NCI-H1092 treated with DMSO at 0.1 percent for 48 hours (cell line): ENCODE measurements around the gene POLQ.
"Not testable (repeated sequence)": the region's sequence is repeated elsewhere in the genome, so short reads cannot be mapped to it uniquely, and the experiment has no call there.

ENCODE experiments used
- DNase-seq: peaks from one replicate; lab custom pipeline; 2025; lab: John Stamatoyannopoulos, UW

POLQ gene

DNA sequence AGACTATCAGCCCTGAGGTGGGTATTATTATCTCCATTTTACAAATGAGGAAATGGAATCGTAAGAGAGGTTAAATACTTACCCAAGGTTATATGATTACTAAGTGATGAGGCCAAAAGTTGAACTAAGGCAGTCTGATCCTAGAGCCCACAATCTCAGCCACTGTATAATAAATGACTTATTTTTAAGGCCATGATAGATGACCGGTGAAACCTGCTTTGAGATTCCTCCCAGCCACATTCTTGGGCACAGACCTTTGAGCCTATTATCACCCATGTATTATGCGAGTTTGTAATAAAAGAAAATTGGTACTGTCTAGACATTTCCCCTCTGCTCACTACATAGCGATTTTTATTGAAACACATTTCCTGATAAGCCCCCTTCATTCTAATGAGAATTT lies 37.4 kb downstream of the POLQ start:
- DNase-seq, result no peak

DNA sequence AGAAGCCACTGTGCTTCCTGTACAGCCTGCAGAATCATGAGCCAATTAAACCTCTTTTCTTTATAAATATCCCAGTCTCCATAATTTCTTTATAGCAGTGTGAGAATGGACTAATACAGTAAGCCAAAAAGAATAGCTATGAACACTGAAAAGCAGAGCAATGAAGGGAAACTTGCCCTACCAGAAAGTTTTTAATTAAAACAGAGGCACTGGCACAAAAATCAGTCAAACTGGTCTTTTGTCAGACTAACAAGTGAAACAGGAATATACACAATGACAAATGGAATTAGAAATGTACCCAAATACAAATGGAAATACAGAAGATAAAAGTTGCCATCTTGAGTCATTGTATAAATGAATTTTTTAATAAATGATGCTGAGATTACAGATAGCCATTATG lies 40.5 kb downstream of the POLQ start:
- DNase-seq, result no peak

DNA sequence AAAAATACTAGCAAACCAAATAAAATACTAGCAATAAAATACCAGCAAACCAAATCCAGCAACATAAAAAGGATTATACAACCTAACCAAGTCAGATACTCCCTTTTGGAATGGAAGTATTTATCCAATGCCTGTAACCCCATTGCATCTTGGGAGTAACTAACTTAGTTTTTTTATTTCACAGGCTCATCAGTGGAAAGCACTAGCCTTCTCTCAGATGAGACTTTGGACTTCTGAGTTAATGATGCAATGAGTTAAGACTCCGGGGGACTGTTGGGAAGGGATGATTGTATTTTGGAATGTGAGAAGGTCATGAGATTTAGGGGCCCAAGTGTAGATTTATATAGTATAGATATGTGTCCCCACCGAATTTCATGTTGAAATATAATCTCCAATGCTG lies 41.2 kb downstream of the POLQ start:
- no peak for DNase-seq

DNA sequence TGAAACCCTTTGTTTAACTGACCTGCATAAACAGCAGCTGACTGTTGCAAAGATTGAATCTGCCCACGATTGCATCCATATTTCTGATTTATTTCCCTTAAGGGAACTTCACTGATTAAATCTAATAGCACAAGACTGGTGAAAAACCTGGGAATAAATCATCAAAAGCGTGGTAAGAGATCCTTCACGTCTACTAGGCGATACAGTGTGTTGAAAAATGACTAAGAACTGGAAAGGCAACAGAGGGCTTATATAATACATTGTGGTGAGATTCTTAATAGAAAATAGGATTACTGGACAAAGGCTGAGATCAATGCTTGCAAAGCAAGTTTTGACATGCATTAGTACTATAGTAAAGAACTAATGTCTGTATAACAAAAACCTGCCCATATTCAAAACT lies 49.0 kb downstream of the POLQ start:
- DNase-seq, result no peak

DNA sequence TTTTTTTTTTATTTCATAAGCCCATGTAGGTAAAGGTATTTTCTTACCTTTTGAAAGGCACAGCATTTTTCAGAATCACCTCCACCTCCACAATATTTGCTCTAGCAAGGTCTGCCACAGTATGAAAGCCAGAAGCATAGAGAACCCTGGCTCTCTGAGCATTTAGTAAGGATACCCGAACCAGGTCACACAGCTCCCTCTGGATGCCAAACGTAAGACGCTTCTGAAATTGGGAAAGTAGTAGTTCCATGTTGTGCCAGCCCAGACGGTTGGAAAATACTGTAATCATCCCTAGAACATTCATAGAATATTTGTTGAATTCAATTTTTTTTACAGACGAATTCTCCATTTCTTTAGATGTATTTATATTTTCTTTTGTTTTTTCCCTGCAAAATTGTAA lies 52.4 kb downstream of the POLQ start:
- DNase-seq, result no peak

DNA sequence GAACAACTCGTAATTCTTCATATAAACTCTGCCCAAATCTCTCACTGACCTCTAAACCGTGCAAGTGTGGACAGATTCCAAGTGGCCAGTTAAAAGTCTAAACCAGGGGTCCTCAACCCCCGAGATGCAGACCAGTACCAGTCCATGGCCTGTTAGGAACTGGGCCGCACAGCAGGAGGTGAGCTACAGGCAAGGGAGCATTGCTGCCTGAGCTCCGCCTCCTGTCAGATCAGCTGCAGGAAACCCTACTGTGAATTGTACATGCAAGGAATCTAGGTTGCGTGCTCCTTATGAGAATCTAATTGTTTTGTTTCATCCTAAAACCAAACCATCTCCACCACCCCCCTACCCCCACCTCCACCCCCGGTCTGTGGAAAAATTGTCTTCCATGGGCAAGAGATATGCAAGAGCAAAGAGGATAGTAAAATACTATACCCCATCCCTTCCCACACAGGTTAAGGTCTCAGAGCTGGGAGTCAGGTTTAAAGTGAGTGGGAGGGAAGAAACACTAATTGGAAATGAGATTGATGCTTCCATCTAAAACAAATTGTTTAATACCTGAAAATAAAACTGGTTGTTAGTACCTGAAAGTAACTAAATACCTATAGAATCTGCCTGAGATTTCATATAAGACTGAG lies 54.0 kb downstream of the POLQ start:
- no peak for DNase-seq

DNA sequence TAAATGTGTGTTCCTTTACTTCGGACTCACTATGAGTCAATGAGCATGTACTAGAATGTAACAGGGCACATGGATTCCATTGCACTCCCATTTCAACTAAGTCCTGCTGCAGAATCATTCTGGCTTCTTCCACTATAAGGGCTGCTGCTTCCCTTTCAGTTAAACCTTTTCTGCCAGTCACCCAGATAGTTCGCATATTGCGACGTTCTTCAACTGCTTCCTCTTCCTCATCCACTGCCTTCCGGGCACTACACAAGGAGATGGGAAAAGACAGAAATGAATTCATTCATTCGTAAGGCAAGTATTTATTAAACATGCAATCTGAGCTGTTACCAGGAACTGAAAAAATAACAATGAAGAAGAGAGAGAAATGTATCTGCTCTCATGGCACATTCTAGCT lies 55.6 kb downstream of the POLQ start:
- DNase-seq, result no peak

DNA sequence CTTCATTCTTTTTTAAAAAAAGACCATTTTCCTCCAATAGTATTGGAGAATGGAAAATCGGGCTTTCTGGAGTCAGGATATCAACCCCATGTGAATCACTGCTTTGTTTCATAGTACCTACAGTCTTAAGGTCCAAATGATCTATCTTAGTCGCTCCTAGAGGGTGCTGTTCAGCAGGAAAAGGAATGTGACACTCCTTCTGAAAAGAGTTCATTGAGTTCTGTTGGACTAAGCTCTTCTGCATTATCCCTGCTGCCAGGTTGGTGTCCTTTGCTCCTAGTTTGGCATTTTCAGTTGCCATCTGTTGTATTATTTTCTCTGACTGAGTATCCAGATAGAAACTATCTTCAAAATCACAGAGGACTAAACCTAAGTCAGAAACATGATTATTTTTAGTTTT lies 57.2 kb downstream of the POLQ start:
- DNase-seq, result no peak

DNA sequence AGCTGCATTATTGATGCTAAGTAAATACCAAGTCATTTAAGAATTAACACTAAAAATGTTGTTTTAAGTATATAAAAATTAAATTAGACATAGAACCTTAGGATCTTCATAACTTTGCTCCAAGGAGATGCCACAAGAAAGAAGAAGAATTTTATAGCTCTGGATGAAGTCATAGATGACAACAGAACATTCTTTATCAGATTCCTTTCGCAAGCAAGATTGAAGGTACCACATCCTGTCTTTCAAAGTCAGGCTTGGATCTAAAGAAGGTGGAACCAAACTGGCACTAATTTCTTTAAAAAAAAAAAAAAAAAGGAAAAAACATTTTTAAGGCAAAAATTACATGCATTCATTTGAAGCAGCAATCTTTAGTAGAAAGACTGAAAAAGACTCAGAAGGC lies 62.5 kb downstream of the POLQ start:
- DNase-seq, result no peak

DNA sequence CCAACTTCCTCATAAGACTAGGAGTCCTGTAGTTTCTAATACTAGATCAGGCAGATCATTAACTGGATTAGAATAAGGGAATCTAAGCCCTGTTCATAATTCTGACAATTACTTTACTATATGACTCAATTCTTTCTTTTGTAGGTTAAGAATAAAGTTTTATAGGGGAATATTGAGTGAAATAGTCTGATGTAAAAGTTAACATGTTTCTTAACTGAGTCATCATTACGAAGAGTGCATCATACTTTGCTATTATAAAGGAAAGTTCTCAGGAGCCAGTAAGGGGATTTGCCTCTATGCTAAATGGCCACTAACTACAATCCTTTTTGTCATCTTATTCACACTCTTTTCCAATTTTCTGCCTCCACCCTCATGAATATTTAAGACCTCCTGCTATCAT lies 63.1 kb downstream of the POLQ start:
- DNase-seq, result no peak

DNA sequence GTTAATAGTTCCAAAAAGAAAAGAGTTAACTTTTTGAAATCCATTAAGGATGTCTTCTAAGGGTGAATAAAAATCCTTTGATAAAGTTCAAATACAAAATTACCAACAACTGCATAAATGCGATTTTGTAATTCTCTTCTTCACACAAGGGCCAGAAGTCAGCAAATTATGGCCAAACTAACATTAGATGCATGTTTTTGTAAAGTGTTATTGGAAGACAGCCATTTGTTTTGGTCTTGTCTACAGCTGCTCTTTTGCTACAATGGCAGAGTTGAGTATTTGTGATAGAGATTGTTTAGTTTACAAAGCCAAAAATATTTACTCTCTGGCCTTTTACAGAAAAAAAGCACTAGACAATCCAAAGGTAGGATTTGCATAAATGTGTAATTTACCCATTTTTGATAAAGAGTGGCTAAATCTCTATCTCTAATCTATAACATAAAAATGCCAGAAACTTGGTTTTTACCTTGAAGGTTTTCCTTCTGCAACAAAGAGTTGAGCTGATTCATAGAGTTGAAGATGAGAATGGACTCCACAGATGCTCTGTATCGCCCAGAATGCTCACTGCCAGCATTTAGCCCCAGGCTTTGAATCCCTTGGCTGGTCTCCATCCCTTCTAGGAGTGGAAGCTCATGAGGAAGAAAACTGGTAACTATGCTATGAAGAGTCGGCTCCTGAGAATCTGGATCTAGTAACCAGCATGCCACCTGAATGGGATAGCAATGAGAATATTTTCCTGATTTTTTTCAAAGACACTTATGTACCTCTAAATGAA lies 64.5 kb downstream of the POLQ start:
- no peak for DNase-seq

DNA sequence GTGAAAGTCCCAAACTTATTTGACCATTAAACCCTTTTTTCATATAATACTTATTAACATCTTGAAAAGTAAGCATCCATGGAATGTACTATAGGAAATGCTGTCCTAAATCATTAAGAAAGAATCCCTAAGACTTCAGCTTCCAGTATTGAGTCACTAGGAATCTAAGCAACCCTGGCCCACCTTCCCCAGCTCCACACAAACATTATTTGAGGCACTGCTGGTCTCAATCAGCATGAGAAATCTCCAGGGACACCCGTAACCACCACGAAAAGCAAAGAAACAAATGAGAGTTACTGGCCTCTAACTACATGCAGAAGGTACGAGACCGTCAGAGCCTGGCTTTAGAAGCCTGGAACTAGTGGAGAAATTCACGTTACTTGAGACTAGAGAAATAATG lies 68.2 kb downstream of the POLQ start:
- no peak for DNase-seq

DNA sequence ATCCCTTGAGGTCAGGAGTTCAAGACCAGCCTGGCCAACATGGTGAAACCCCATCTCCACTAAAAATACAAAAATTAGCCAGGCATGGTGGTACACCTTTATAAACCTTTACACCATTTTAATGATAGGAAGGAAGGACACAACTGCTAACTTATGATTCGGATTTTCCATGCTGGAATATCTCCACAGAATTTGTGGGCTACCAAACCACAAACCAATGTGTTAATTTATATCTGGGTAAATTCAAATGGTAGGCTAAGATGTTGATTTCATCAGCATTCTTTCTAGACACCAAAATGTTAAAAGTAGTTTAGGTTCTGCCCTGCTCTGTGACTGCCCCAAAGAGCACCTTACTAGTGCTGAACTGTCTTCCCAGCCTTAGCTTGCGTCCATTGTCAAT lies 72.8 kb downstream of the POLQ start:
- DNase-seq, result no peak

DNA sequence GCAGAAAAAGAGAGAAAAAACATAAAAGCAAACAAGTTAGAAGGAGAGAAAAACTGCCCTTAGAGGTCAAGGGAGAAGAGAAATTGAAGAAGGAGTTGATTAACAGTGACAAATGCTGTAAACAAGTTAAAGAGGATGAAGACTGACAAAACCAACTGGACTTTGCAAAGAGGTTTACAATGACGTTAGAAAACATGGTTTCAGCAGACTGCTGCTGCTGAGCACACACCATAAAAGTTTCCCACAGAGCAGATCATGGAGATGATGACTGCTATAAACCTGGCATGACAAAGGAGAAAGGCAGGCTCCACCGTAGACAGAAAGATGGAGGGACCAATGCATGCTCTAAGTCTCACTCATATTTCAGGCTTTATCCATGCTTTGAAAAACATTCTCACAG lies 78.7 kb downstream of the POLQ start:
- no peak for DNase-seq

DNA sequence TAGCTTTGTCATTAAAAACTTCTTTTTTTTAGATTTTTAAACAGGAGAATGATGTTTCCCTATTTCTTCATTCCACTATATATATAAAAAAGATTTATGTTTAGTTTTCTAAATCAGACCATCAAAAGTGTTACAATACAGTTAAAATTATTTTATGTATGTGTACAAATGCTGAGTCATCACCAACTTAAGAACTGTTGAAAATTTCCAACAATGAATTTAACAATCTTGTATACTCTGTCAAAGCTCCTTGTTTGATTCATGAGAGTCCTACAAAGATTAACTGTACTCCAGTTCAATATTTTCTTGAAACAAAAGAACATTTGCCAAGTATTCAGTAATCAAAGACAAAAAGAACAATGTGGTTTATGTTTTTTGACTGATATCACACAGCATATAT lies 82.0 kb downstream of the POLQ start:
- DNase-seq, result no peak

DNA sequence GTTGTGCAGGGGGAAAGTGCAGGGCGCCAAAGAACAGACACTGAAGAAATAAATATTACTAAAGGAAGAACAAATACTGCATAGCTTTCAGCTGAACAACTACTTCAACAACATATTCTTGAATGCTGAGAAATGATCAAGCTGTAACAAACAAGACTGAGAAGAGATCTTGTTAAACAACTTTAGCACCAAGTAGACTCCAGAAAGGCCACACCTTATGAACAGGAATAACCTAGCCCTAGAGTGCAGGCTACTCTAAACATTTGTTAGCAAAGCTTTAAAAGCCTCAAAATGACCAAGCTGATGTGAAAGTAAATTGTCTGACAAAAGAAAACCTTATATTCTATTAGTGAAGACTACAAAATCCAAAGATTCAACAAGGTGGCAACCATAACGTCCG lies 83.2 kb downstream of the POLQ start:
- no peak for DNase-seq

DNA sequence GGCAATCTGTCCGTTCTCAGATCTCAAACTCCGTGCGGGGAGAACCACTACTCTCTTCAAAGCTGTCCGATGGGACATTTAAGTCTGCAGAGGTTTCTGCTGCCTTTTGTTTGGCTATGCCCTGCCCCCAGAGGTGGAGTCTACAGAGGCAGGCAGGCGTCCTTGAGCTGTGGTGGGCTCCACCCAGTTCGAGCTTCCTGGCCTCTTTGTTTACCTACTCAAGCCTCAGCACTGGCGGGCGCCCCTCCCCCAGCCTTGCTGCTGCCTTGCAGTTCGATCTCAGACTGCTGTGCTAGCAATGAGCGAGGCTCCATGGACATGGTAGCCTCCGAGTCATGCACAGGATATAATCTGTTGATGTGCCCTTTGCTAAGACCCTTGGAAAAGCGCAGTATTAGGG lies 94.0 kb downstream of the POLQ start:
- DNase-seq, result not testable (repeated sequence)

DNA sequence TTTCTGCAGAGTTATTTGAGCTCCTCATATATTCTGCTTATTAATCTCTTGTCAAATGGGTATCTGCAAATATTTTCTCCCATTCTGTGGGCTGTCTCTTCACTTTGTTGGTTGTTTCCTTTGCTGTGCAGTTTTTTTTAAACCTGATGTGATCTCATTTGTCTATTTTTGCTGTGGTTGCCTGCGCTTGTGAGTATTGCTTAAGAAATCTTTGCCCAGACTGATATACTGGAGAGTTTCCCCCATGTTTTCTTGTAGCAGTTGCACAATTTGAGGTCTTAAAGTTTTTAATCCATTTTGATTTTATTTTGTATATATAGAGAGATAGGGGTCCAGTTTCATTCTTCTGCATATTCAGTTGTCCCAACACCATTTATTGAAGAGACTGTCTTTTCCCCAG lies 102.3 kb downstream of the POLQ start:
- DNase-seq, result no peak

DNA sequence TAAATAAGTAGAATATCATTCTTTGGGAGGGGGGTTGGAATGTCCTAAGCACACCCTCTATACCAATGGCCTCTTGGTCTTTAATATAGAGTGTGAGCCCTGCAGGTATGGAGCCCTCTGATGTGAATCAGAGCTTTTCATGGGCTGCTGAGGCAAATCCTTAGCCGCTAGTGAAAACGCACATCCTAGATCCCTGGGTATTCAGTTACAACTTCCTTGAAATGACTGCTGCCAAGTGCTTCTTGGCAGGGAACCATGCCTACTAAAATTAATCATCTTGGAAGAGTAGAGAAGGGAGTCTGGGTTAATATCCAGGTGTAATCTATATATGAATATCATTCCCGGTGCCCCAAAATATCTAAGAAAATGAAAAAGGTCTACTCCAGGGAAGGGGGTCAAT lies 109.1 kb downstream of the POLQ start:
- DNase-seq, result no peak

DNA sequence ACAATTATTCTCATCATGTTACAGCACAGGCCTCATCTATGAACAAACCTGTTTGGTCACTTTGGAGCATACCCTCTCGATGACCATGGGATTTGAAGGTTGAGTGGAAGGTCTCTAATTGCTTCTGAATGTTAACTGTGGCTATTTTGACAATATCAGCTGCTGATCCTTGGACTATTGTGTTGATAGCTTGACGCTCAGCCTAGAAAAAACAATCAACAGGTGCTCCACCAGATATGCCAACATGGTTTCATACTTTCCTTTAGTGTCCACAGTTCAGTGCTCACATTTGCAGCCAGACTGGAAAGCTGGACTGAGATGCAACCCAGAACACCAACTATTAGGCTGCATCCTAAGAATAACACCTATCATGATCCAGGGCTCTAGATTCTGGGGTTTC lies 109.7 kb downstream of the POLQ start:
- DNase-seq, result no peak

DNA sequence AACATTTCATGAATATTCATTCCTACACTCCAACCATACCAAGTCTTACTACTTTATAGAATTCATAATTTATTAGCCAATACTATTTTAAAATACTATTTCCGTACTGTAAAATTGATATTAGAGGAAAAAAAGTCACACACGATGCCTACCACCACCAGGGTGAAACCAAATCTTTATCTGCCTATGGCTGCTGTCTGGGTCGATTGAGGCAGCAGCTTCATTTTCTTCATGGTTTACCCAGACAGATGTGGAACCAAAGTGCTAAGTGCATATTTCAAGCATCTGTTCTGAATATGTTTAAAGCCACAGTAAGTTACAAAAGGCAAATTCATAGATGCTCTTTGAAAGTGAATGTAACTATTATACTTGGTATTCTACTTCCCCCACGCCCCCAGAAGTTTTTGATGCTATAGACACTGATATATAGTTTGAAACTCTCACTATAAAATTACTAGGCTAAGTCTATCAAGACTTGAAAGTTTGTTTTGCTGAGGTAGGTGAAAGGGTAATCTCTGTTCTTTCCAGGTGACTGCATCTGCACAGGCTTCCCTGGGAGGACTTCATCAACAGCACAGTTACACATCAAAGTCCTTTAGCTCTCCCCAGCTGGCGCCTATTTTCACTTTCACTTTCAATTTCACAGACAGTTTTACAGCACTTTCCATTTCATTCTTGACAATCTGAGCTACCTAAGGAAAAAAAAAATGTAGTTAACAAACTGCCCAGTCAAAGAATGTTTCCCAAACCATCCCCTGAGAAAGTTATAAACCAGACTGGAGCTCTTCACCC lies 113.9 kb downstream of the POLQ start:
- no peak for DNase-seq

DNA sequence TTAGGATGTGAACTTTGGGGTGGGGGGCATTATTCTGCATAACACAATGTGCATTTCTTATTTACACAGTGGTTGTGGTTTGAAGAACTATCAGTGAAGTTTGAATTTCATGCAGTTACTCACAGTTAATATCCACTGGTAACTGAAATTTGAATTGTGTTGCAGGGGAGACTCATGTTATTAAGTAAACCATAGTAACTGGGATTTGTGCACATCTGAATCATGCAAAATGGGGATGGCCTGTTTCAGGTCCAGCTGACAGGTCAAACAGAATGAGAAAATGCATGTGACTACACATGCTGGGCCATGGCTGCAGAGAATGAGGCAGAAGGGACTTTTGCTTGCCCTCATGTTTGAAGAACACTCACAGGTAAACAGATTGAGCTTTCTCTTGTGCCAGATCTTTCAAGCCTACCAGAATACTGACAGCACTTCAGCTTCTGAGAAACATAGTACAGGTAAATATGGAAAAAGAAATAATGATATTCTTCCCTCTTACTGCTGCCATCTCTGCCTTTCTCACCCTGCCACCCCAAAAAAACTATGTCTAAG lies 115.0 kb downstream of the POLQ start:
- DNase-seq, result no peak

DNA sequence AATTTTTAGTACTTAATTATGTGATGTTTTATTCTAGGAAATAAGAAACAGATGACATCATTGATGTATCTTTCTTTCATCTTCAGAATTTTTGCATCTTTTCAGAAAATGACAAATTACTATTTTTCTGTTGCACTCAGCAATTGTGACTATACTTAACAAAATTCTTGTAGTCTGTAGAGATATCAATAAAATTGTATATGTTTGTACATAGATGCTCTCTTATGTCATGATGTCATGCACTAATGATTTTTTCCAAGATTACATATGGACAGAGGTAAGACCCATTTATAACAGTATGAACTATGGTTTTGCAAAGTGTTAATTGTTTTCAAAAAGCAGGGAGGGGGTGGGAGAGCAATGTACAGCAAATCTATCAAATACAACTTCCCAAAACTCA lies 121.2 kb downstream of the POLQ start:
- DNase-seq, result no peak
